ACC112 (cell line): Measurements from ENCODE around the gene CASZ1.

Source experiments
- H2AFZ ChIP-seq: fragments of 200-600 bp; sonication (generic); one replicate; pipeline ENCODE4 v1.6.0; 2017; ENCODE audit warnings: antibody characterized with exemption, low read length; ENCODE audit not compliant: unreplicated experiment
- H3K27ac ChIP-seq: fragments of 200-600 bp; sonication (generic); 2 replicates; pipeline ENCODE4 v1.5.1; 2014; ENCODE audit warnings: low read depth, mild to moderate bottlenecking, antibody characterized with exemption, low read length, moderate library complexity
- H3K27me3 ChIP-seq: fragments of 200-600 bp; sonication (generic); 2 replicates; pipeline ENCODE4 v1.6.1; 2014; ENCODE audit warnings: mild to moderate bottlenecking, antibody characterized with exemption, low read length, moderate library complexity, mixed read lengths; ENCODE audit not compliant: insufficient read depth
- H3K36me3 ChIP-seq: fragments of 200-600 bp; sonication (generic); 2 replicates; pipeline ENCODE4 v1.6.1; 2016; ENCODE audit warnings: mild to moderate bottlenecking, antibody characterized with exemption, low read length, moderate library complexity, mixed read lengths; ENCODE audit not compliant: insufficient read depth
- H3K4me1 ChIP-seq: fragments of 200-600 bp; sonication (generic); one replicate; pipeline ENCODE4 v1.6.1; 2016; ENCODE audit warnings: low read length, mixed read lengths; ENCODE audit not compliant: insufficient read depth, unreplicated experiment, control insufficient read depth
- H3K4me3 ChIP-seq: fragments of 200-600 bp; sonication (generic); 2 replicates; pipeline ENCODE4 v1.5.1; 2014; ENCODE audit warnings: mild to moderate bottlenecking, low read depth, low read length
- H3K79me2 ChIP-seq: fragments of 200-600 bp; sonication (generic); one replicate; pipeline ENCODE4 v1.6.0; 2016; ENCODE audit warnings: low read length; ENCODE audit not compliant: control insufficient read depth, unreplicated experiment, insufficient read depth

The CASZ1 gene

DNA sequence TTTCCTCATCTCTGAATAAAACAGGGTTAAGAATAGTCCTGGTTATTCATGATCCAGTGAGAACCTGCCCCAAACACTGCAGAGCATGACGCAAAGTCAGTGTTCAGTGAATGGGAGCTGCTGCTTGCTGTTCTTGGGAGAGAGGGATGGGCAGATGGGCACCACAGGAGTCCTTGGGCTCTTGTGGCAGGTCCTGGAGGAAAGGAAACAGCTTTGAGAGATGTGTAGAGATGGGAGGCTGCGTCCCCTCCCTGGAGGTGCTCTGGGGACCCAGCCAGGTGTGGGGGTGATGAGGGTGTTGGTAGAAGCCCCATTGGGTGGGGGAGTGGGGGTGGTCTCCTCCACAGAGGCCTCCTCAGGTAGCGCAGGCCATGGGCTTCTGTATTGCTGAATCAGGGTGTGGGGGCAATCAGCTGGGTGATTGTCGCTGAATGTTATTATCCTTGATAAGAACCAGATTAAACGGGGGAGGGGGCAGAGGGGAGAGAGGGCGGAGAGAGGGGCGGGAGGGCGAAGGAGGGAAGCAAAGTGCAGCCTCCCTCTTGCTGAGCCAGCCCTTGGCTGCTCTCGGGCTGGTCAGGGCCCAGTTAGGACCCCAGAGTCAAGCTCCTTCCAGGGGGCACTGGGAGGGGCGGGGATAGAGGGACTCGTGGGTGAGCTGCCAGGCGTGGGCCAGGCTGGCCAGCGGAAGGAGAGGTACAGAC lies 22.9 kb upstream of the CASZ1 start:
- Histone ChIP-seq H3K79me2 (no peaks in the 10 kb centered on the region), H2AFZ (no peak overlapping the region), H3K36me3 (no peaks in the 10 kb centered on the region), H3K4me3 (no peak overlapping the region), H3K27ac (no peak overlapping the region), H3K4me1 (no peaks in the 10 kb centered on the region), H3K27me3 (no peaks in the 10 kb centered on the region)

DNA sequence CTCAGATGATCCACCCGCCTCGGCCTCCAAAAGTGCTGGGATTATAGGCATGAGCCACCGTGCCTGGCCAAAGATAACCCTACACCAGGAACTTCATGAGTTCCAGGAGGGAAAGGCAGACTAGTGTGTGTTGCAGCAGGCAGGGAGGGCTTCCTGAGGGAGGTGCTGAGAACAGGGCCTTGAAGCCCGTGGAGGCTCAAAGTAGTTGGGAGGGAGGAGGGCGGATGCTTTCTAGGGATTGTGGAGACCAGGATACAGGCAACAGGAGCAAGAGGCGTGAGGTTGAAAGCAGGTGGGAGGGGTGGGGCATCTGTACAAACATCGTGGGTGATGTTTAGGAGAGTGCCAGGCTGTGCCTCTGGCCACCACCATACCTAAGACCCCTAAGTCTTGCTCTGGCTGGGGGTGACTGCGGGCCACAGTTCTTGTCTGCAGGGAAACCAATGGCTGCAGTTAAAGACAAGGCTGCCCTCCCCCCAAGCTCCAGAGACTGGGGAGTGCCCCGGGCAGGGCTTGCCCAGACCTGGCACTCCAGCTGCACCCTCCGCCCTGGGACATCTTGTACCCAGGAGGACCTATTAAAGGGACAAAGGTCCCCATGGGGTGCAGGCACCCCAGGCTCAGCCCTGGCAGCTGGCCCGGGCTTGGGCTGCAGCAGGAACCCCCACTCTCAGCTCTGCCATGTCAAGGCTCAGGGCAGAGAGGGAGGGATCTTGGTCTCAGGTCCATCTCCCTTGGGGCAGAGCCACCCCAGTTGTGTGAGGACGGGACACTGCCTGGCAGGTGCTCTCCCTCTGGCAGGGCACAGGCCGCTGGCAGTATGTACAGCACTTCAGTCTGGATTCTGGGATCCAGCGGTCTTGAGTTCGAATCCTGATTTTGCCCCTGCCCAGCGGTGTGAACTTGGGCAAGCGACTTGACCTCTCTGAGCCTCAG lies 22.1 kb upstream of the CASZ1 start:
- H3K79me2 ChIP-seq = no peaks in the 10 kb centered on the region
- H3K36me3 ChIP-seq = no peaks in the 10 kb centered on the region
- H3K27ac ChIP-seq = no peak overlapping the region
- no peaks in the 10 kb centered on the region for H3K4me1 ChIP-seq
- no peak overlapping the region for H3K4me3 ChIP-seq
- H3K27me3 ChIP-seq = 0 out of 2 replicates have a peak, but pooled peaks cover 6% of the 10 kb centered on the region
- H2AFZ ChIP-seq = no peak overlapping the region

DNA sequence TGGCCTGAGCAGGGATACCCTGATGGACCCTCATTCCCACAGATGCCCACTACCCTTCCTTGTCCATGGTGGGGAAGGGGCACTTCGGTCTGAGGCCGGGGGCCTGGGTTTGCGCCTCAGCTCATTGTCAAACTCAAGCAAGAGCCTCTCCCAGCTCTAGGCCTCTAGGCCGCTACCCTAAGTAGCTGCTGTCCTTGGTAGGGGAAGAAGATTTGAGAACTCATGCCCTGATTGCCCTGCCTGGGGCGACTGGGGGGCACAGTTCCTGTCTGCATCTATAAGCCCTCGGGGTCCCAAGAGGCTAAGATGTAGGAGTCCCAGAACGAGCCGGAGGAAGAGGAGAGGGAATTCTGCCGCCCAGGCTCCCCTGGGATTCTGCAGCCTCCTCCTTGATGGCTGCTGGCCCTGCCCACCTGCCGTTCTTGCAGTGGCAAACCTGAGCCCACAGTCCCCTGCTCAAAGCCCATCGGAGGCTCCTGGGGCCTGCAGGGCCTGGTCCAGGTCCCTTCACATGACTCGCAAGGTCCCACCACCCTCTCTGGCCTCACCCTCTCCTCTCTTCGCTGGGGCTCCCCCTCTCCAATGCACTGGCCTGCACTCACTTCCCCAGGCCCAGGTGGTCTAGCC lies 20.4 kb upstream of the CASZ1 start:
- no peaks in the 10 kb centered on the region for H3K4me1 ChIP-seq
- no peak overlapping the region for H3K27ac ChIP-seq
- no peaks in the 10 kb centered on the region for H3K79me2 ChIP-seq
- no peak overlapping the region for H2AFZ ChIP-seq
- 0 out of 2 replicates have a peak, but pooled peaks cover 8% of the 10 kb centered on the region for H3K27me3 ChIP-seq
- no peaks in the 10 kb centered on the region for H3K36me3 ChIP-seq
- no peak overlapping the region for H3K4me3 ChIP-seq

DNA sequence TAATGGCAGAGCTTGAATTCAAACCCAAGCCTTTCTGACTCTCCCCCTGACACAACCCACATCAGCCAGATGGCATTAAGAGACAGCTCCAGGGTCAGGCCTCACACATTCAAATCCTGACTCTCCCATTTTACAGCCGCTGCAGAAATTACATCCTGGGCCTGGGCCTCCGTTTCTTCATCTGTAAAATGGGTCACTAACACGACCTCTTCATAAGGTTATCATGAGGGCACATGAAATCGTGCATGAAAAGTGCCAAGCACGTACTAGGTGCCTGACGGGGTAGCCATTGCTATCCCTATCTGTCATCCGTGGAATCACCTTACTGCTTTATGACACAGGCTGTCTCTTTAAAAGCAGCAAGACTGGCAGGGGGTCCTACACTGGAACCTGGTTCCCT lies 19.8 kb upstream of the CASZ1 start:
- H3K79me2 ChIP-seq = no peaks in the 10 kb centered on the region
- H2AFZ ChIP-seq = no peak overlapping the region
- no peak overlapping the region for H3K27ac ChIP-seq
- no peak overlapping the region for H3K4me3 ChIP-seq
- H3K27me3 ChIP-seq = 0 out of 2 replicates have a peak, but pooled peaks cover 8% of the 10 kb centered on the region
- H3K36me3 ChIP-seq = no peaks in the 10 kb centered on the region
- H3K4me1 ChIP-seq = no peaks in the 10 kb centered on the region

DNA sequence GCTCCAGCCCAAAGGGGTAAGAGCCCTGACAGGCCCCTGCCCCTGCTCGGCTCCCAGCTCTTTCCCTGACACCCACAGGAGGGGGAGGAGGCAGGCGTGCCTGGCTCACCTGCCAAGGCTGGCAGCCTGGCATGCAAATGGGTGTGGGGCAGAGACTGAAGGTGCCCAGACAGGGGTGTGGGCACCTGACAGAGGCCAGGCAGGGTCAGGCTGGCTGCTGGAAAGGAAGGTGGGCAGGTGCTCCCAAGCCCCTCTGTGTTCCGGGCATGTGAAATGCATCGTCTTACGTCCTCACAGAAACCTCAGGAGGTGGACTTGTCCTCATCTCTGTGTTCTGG lies 19.4 kb upstream of the CASZ1 start:
- Histone ChIP-seq H3K79me2 (no peaks in the 10 kb centered on the region), H3K36me3 (no peaks in the 10 kb centered on the region), H3K4me1 (no peaks in the 10 kb centered on the region), H3K27ac (no peak overlapping the region), H3K4me3 (no peak overlapping the region), H2AFZ (no peak overlapping the region), H3K27me3 (peaks cover 12% of the 10 kb centered on the region; the same call in 1 of the 2 replicates)

DNA sequence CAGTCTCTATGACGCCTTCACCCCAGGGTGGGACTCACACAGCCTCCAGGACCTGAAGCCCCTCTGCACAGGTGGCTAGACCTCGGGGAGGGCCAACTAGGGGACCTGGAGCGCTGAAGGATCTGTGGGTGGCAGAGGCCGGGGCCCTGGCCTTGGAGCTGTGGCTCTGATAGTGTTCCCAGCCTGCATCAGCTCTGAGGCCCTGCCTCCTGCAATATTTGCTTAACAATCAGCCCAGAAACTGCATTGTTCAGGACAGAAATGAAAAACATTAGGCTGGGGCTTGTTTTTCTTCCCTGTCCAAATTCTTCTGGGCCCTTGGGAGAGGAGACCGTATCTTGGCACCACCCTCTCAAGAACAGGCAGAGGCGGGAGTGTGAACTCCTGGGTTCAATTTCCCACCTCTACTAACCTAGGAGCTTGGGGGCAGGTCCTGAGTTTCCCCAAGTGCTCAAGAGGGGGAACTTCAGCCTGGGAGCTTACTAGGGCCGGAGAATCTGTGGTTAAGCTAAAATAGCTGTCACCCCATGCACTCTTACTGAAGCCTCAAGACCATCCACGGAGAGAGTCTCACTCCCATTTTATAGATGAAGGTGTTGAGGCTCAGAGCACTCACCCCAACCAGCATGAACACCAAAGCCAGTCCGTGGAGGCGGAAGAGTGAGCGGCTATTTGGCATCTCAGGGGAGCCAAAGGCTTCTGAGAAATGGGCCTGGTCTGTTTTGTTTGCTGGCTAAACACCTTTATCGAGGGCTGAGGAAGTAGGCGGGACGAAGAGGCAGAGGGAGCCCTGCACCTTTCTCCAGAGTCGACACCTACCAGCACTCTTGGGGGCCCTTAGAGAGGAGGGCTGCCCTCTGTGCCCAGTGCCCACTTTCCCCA lies 18.8 kb upstream of the CASZ1 start:
- peaks cover 18% of the 10 kb centered on the region for H3K27me3 ChIP-seq
- H3K36me3 ChIP-seq = no peaks in the 10 kb centered on the region
- no peaks in the 10 kb centered on the region for H3K4me1 ChIP-seq
- no peak overlapping the region for H2AFZ ChIP-seq
- no peaks in the 10 kb centered on the region for H3K79me2 ChIP-seq
- no peak overlapping the region for H3K27ac ChIP-seq
- H3K4me3 ChIP-seq = no peak overlapping the region

DNA sequence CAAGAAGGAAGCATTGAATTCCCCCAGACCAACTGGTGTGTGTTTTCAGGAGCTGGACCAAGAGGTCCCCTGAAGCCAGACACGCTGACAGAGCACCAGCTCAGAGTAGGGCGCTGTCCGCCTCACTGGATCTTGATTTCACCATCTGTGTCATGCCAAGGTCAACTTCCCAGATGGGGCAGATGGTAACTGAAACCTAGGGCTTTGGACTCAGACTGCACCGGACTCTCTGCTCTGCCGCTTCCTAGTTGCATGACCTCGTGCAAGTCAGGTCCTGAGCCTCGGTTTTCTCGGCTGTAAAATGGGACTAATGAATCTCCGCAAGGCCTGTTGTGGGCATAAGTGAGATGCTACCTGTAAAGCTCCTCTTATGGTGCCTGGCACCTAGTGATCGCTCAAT lies 17.9 kb upstream of the CASZ1 start:
- H3K27me3 ChIP-seq = peaks cover 27% of the 10 kb centered on the region
- no peak overlapping the region for H3K4me3 ChIP-seq
- H2AFZ ChIP-seq = no peak overlapping the region
- no peaks in the 10 kb centered on the region for H3K36me3 ChIP-seq
- H3K4me1 ChIP-seq = no peaks in the 10 kb centered on the region
- H3K79me2 ChIP-seq = no peaks in the 10 kb centered on the region
- no peak overlapping the region for H3K27ac ChIP-seq

DNA sequence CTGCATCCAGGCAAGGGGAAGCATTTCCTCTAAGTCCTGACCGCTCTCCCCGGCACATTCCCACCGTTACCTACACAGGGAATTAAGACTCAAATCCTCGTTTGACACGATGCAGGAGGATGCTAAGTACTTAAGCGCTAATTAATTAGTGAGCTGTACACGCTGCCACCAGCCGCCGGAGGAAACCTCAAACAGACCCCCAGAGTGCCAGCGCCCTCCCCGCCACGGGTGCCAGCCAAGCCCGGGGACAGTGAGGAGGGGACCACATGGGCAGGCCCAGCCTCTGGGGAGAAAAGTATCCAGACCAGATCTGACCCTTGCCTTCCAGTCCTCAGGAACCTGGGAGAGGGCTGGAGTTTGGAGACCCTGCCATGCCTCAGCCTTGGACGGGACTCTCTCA lies 17.4 kb upstream of the CASZ1 start:
- no peak overlapping the region for H3K4me3 ChIP-seq
- H3K4me1 ChIP-seq = no peaks in the 10 kb centered on the region
- no peak overlapping the region for H2AFZ ChIP-seq
- H3K27me3 ChIP-seq = peaks cover 32% of the 10 kb centered on the region
- no peaks in the 10 kb centered on the region for H3K79me2 ChIP-seq
- H3K27ac ChIP-seq = no peak overlapping the region
- H3K36me3 ChIP-seq = no peaks in the 10 kb centered on the region

DNA sequence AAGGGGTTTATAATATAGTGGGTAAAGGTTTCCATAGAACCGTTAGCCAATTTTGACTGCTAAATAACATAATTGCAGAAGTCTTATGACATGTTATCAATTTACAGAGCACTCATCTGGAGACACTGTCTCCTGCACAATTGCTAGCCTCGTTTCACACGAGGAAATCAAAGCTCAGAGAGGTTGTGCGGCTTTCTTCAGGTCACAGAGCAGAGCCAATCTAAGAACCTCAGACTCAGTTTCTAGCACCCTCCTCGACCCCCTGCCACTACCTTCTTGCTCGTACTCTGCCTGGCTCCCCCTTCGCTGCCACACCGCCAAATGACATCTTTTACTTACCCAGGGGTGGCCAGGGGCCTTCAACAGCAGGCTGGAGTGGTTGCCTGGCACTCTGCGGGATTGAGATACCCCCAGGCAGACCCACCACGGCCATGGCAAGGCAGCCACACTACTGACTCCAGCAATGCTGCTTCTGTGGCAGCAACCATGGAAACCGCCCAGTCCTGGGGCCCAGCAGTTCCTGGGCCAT lies 16.0 kb upstream of the CASZ1 start:
- Histone ChIP-seq H3K27ac (no peak overlapping the region), H3K27me3 (peaks cover 46% of the 10 kb centered on the region), H3K36me3 (no peaks in the 10 kb centered on the region), H3K4me3 (no peak overlapping the region), H3K79me2 (no peaks in the 10 kb centered on the region), H3K4me1 (no peaks in the 10 kb centered on the region), H2AFZ (no peak overlapping the region)

DNA sequence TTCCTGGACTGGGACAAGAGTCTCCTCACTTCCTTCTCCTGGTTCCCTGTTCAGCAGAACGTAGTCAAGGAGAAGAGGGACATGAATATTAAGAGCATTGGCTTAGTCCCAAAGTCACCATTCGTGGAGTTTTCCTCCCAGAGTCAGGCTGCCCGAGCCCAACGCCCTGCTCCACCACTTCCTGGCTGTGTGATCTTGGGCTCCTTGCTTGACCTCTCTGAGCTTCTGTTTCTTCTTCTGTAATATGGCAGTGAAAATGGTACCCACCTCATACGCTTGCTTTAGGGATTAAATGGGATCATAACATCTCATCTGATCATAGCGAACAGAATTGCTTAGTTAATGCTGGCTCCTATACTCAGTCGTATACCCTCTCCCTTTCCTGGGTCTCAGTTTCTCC lies 12.0 kb upstream of the CASZ1 start:
- H3K79me2 ChIP-seq = no peaks in the 10 kb centered on the region

More for the DNA sequence above, 12.0 kb upstream of the CASZ1 start:
- Histone ChIP-seq H2AFZ (no peak overlapping the region), H3K4me1 (no peaks in the 10 kb centered on the region), H3K27ac (no peak overlapping the region), H3K4me3 (no peak overlapping the region), H3K27me3 (peaks cover 74% of the 10 kb centered on the region), H3K36me3 (no peaks in the 10 kb centered on the region)
